Endothelial cell (in vitro differentiated cells): ENCODE results near the gene NECAB3. TPM values are rescaled to one million over a fixed set of nuclear protein-coding genes. Genes with fewer than 3 reads are reported as not detected.

Experiments used
- DNase-seq: peaks from one replicate; pipeline ENCODE4 v3.0.0; 2021; ENCODE audit warnings: low spot score
- H3K27ac Mint-ChIP-seq: one replicate; pipeline ENCODE4 v1.8.0; 2021; ENCODE audit warnings: mixed read lengths, inconsistent platforms; ENCODE audit not compliant: unreplicated experiment
- H3K27me3 Mint-ChIP-seq: one replicate; pipeline ENCODE4 v1.8.0; 2021; ENCODE audit warnings: mild to moderate bottlenecking, moderate library complexity, mixed read lengths, inconsistent platforms; ENCODE audit not compliant: unreplicated experiment
- H3K36me3 Mint-ChIP-seq: one replicate; pipeline ENCODE4 v1.8.0; 2021; ENCODE audit warnings: mild to moderate bottlenecking, low read depth, mixed read lengths, inconsistent platforms; ENCODE audit not compliant: unreplicated experiment
- H3K4me1 Mint-ChIP-seq: one replicate; pipeline ENCODE4 v1.8.0; 2021; ENCODE audit warnings: mild to moderate bottlenecking, mixed read lengths, inconsistent platforms; ENCODE audit not compliant: unreplicated experiment
- H3K4me3 Mint-ChIP-seq: one replicate; pipeline ENCODE4 v1.8.0; 2021; ENCODE audit warnings: mild to moderate bottlenecking, mixed read lengths, inconsistent platforms; ENCODE audit not compliant: unreplicated experiment
- H3K9me3 Mint-ChIP-seq: one replicate; pipeline ENCODE4 v1.8.0; 2021; ENCODE audit warnings: mixed read lengths, inconsistent platforms; ENCODE audit not compliant: unreplicated experiment
- total RNA-seq: library from RNA; stranded (reverse); fragmentation: NEBNext Ultra II Directional; extraction: Animal tissue kit (Norgen Biotek cat#: 25700); gene quantifications from one replicate; pipeline ENCODE4 v1.2.1, GENCODE V29; 2021; ENCODE audit not compliant: unreplicated experiment
- TF ChIP-seq, protein P1 (sequence below): fragments of 200-600 bp; sonication (generic); IDR thresholded peaks from one replicate; pipeline ENCODE4 v1.5.0; 2021; ENCODE audit warnings: antibody characterized with exemption; ENCODE audit not compliant: unreplicated experiment

NECAB3 gene
- total RNA-seq, 1 donor from 2014 or later = 9.8 TPM

DNA sequence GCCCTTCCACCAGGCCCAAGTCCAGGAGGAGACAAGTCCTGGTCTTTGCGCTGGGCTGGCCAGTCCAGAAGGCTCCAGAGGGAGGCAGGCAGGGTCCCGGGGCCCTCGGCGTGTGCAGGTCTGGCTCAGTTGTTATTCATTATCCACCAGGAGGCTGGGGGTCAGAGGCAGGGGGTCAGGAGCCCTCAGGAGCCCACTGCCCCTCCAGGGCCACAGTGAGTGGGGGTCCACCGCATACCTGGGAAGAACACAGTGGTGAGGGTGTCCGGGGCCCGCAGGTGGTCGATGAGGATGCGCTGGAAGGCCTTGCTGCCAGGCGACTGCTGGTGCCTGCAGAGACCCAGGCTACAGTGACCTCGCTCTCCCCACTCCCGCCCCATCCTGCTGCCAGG is 16.5 kb downstream of the NECAB3 start:
- Mint-ChIP-seq H3K4me1 (peaks cover 5% of the 10 kb centered on the region), H3K4me3 (no peak overlapping the region), H3K27ac (no peak overlapping the region), H3K27me3 (peaks cover 15% of the 10 kb centered on the region), H3K9me3 (no peaks in the 10 kb centered on the region), H3K36me3 (no peaks in the 10 kb centered on the region)
- TF ChIP-seq, protein P1, sequence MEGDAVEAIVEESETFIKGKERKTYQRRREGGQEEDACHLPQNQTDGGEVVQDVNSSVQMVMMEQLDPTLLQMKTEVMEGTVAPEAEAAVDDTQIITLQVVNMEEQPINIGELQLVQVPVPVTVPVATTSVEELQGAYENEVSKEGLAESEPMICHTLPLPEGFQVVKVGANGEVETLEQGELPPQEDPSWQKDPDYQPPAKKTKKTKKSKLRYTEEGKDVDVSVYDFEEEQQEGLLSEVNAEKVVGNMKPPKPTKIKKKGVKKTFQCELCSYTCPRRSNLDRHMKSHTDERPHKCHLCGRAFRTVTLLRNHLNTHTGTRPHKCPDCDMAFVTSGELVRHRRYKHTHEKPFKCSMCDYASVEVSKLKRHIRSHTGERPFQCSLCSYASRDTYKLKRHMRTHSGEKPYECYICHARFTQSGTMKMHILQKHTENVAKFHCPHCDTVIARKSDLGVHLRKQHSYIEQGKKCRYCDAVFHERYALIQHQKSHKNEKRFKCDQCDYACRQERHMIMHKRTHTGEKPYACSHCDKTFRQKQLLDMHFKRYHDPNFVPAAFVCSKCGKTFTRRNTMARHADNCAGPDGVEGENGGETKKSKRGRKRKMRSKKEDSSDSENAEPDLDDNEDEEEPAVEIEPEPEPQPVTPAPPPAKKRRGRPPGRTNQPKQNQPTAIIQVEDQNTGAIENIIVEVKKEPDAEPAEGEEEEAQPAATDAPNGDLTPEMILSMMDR = no peak
- no peak for DNase-seq

DNA sequence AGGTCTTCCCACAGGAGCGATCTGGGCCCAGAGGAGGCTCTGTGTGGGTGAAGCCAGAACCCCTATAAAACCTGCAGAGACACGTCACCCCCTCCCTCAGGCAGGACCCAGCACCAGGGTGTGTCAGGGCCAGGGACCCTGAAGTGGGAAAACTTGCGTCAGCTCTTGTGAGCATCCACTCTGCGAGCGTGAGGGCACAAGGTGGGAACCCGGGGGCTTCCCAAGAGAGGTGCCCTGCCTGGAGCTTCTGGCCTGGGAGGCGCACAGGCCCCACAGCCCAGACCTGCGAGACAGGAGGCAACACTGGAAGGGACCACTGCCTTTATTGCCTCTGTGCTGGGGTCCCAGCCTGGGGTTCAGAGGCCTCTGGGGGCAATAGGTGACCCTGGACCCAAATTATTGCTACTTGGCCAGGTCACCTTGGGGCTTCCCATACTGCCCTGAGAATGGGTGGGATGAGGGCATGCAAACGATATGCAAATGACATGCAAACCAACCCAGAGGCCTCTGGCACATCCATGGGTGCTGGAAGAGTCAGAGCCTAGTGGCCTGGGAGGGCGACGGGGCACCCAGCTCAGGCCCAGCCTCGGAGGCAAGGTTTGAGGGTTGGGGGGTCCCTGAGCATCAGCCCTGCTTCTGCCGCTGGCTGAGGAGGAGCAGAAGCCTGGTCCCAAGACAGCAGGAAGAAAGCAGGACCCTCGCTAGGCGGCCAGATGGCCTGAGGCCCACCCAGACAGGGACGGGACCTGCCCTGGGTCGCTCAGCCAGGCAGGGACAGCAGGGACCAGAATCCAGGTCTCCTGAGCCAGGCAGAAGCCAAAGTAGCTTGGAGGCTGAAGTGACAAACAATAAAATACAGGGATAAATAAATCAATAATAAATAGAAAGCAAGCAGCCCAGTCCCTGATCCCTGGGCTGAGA is 17.2 kb downstream of the NECAB3 start:
- DNase-seq = no peak
- Mint-ChIP-seq H3K9me3 (no peaks in the 10 kb centered on the region), H3K4me3 (no peak overlapping the region), H3K36me3 (no peaks in the 10 kb centered on the region), H3K27me3 (peaks cover 14% of the 10 kb centered on the region), H3K27ac (no peak overlapping the region), H3K4me1 (peaks cover 4% of the 10 kb centered on the region)
- TF ChIP-seq, protein P1 = no peak

DNA sequence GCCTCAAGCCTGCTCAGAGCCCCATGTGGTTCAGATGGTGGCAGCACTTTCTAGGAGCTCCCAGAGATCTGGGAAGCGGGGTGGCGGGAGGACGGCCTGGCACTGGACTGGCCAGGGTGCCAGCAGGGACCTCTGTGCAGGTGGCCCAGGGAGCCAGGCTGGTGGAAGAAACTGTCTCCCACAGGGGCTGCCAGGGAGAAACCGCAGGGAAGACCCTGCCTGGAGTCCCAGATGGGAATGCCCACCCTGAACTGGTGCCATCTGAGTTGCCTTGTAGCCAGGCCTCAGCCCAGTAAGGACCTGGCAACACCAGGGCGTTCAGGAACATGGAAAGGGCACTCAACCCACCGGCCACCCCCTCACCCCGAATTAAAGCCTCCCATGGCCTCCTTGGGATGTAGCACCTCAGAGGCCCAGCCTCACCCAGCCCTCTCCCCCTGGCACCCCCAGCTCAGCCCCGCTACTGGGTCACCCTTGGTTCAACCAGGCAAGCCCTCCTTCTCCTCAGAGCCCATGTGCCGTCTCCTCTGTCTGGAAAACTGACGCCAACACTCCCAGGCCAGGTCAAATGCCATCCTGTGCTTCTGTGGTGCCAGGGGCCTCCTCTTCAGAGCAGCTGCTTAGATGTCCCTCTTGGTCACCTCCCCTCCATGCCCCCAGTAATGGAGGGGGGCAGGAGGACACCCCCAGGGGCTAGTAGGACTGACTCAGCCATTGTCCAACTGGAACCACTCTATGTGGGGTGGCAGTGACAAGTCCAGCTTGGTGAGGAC is 18.0 kb downstream of the NECAB3 start:
- Mint-ChIP-seq H3K36me3 (no peaks in the 10 kb centered on the region), H3K4me1 (peaks cover 4% of the 10 kb centered on the region), H3K4me3 (no peak overlapping the region), H3K27me3 (peaks cover 8% of the 10 kb centered on the region), H3K9me3 (no peaks in the 10 kb centered on the region), H3K27ac (no peak overlapping the region)
- no peak for DNase-seq
- TF ChIP-seq, protein P1 = no peak

DNA sequence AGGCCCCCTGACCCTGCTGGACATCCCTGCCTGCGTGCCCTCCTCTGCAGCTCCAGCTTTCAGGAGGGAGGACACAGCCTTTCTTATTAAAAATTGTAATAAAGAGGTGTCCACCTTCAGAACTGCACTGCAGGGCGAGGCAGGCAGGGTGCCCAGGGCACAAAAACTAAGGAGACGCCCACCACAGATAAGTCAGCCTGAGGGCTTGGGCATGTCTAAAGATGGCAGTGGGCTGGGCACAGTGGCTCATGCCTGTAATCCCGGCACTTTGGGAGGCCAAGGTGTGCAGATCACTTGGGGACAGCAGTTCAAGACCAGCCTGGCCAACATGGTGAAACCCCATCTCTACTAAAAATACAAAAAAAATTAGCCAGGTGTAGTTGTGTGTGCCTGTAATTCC is 19.1 kb downstream of the NECAB3 start:
- Mint-ChIP-seq H3K4me3 (no peak overlapping the region), H3K9me3 (no peaks in the 10 kb centered on the region), H3K36me3 (no peaks in the 10 kb centered on the region), H3K27me3 (peaks cover 4% of the 10 kb centered on the region), H3K27ac (no peak overlapping the region), H3K4me1 (no peaks in the 10 kb centered on the region)
- TF ChIP-seq, protein P1 = no peak
- DNase-seq = no peak
